ENCODE results near the gene GPN2. TPM values are rescaled to one million over a fixed set of nuclear protein-coding genes. Genes with fewer than 3 reads are reported as not detected.

Gene GPN2
- polyA plus RNA-seq, 1 donor from 2014 or later: 20.2 TPM

DNA sequence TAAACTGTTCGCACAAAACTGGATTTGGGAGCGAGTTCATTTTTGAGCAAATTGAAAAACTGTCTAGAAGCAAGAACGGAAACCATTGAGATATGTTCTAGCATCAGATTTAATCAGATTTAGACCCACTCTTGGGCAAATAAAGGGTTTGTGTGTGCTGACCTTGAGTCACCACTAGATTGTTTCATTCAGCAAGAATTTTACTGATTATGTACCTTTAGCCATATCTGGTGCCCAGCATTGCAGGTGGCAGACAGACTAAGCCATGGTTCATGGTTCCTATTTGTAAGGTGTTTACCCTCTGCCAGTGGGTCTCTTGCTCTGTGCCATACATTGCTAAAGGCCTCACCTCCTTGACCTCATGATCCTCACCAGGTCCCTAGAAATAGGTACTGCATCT lies 32.8 kb upstream of the GPN2 start:
- H3K9ac ChIP-seq (ENCODE audit: low read length): no peak overlapping the region
- no peaks in the 10 kb centered on the region for H3K27me3 ChIP-seq (ENCODE audit: insufficient read depth, low read depth, low read length)
- no peaks in the 10 kb centered on the region for H4K20me1 ChIP-seq (ENCODE audit: insufficient read depth)
- peak overlapping the region; percentile 65 for H3K4me2 ChIP-seq (ENCODE audit: low read length)
- H2AFZ ChIP-seq (ENCODE audit: low read depth, low read length): no peak overlapping the region
- peak overlapping the region; percentile 80 for H3K4me3 ChIP-seq (ENCODE audit: low read length)
- H3K9me2 ChIP-seq (ENCODE audit: insufficient read depth, low read length): no peaks in the 10 kb centered on the region
- no peaks in the 10 kb centered on the region for H3K9me3 ChIP-seq (ENCODE audit: low read length)
- no peak overlapping the region for H3K27ac ChIP-seq (ENCODE audit: low read length)
- H3K36me3 ChIP-seq (ENCODE audit: insufficient read depth, low read length): no peaks in the 10 kb centered on the region
- H3F3A ChIP-seq (ENCODE audit: insufficient read depth, low read length, poor library complexity, severe bottlenecking): no peaks in the 10 kb centered on the region
- H3K79me2 ChIP-seq (replicated peaks; ENCODE audit: insufficient read depth, low read length): peaks cover 16% of the 10 kb centered on the region
- no peak for TF ChIP-seq POLR2AphosphoS5 (IDR thresholded peaks at IDR 0.05)
- TF ChIP-seq RAD21 (conservative IDR thresholded peaks at IDR 0.05): no peak
- TF ChIP-seq SMC3 (conservative IDR thresholded peaks at IDR 0.05; ENCODE audit: poor library complexity): no peak
- TF ChIP-seq, protein P1, sequence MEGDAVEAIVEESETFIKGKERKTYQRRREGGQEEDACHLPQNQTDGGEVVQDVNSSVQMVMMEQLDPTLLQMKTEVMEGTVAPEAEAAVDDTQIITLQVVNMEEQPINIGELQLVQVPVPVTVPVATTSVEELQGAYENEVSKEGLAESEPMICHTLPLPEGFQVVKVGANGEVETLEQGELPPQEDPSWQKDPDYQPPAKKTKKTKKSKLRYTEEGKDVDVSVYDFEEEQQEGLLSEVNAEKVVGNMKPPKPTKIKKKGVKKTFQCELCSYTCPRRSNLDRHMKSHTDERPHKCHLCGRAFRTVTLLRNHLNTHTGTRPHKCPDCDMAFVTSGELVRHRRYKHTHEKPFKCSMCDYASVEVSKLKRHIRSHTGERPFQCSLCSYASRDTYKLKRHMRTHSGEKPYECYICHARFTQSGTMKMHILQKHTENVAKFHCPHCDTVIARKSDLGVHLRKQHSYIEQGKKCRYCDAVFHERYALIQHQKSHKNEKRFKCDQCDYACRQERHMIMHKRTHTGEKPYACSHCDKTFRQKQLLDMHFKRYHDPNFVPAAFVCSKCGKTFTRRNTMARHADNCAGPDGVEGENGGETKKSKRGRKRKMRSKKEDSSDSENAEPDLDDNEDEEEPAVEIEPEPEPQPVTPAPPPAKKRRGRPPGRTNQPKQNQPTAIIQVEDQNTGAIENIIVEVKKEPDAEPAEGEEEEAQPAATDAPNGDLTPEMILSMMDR (IDR thresholded peaks at IDR 0.05; ENCODE audit: poor library complexity, severe bottlenecking): no peak
- TF ChIP-seq, protein P2, sequence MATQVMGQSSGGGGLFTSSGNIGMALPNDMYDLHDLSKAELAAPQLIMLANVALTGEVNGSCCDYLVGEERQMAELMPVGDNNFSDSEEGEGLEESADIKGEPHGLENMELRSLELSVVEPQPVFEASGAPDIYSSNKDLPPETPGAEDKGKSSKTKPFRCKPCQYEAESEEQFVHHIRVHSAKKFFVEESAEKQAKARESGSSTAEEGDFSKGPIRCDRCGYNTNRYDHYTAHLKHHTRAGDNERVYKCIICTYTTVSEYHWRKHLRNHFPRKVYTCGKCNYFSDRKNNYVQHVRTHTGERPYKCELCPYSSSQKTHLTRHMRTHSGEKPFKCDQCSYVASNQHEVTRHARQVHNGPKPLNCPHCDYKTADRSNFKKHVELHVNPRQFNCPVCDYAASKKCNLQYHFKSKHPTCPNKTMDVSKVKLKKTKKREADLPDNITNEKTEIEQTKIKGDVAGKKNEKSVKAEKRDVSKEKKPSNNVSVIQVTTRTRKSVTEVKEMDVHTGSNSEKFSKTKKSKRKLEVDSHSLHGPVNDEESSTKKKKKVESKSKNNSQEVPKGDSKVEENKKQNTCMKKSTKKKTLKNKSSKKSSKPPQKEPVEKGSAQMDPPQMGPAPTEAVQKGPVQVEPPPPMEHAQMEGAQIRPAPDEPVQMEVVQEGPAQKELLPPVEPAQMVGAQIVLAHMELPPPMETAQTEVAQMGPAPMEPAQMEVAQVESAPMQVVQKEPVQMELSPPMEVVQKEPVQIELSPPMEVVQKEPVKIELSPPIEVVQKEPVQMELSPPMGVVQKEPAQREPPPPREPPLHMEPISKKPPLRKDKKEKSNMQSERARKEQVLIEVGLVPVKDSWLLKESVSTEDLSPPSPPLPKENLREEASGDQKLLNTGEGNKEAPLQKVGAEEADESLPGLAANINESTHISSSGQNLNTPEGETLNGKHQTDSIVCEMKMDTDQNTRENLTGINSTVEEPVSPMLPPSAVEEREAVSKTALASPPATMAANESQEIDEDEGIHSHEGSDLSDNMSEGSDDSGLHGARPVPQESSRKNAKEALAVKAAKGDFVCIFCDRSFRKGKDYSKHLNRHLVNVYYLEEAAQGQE (IDR thresholded peaks at IDR 0.05; ENCODE audit: borderline replicate concordance): no peak
- TF ChIP-seq EZH2 (IDR thresholded peaks at IDR 0.05; ENCODE audit: borderline replicate concordance, insufficient read depth, low read length, poor library complexity, severe bottlenecking): no peak
- TF ChIP-seq TAF1 (IDR thresholded peaks at IDR 0.05; ENCODE audit: low read depth): no peak
- no peak for TF ChIP-seq EP300 (conservative IDR thresholded peaks at IDR 0.05; ENCODE audit: poor library complexity, severe bottlenecking)
- TF ChIP-seq MXI1 (conservative IDR thresholded peaks at IDR 0.05; ENCODE audit: poor library complexity, severe bottlenecking): no peak

DNA sequence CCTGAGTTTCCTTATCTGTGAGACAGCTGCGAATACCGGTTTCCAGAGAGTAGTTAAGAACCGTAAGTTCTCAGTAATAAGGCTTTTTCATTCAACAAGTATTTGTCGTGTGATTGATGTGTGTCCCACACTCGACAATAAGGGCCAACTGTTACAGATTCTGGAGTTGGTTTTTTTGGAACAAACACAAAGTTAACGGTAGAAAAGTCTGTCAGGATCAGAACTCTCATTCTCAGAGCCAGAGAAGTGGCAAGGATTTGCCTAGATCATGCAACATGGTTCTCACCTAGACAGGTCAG lies 32.3 kb upstream of the GPN2 start:
- Histone ChIP-seq H2AFZ (ENCODE audit: low read depth, low read length) (no peak overlapping the region), H3K27ac (ENCODE audit: low read length) (no peak overlapping the region), H4K20me1 (ENCODE audit: insufficient read depth) (no peaks in the 10 kb centered on the region)

More for the DNA sequence above, 32.3 kb upstream of the GPN2 start:
- no peaks in the 10 kb centered on the region for H3F3A ChIP-seq (ENCODE audit: insufficient read depth, low read length, poor library complexity, severe bottlenecking)
- TF ChIP-seq EP300 (conservative IDR thresholded peaks at IDR 0.05; ENCODE audit: poor library complexity, severe bottlenecking) (no peak), TAF1 (IDR thresholded peaks at IDR 0.05; ENCODE audit: low read depth) (no peak), MXI1 (conservative IDR thresholded peaks at IDR 0.05; ENCODE audit: poor library complexity, severe bottlenecking) (no peak), RAD21 (conservative IDR thresholded peaks at IDR 0.05) (no peak), EZH2 (IDR thresholded peaks at IDR 0.05; ENCODE audit: borderline replicate concordance, insufficient read depth, low read length, poor library complexity, severe bottlenecking) (no peak)
- TF ChIP-seq, protein P2 (IDR thresholded peaks at IDR 0.05; ENCODE audit: borderline replicate concordance): no peak
- TF ChIP-seq, protein P1 (IDR thresholded peaks at IDR 0.05; ENCODE audit: poor library complexity, severe bottlenecking): no peak
- H3K27me3 ChIP-seq (ENCODE audit: insufficient read depth, low read depth, low read length): no peaks in the 10 kb centered on the region
- H3K9me3 ChIP-seq (ENCODE audit: low read length): no peaks in the 10 kb centered on the region
- no peaks in the 10 kb centered on the region for H3K9me2 ChIP-seq (ENCODE audit: insufficient read depth, low read length)
- no peaks in the 10 kb centered on the region for H3K36me3 ChIP-seq (ENCODE audit: insufficient read depth, low read length)
- H3K4me2 ChIP-seq (ENCODE audit: low read length): peak overlapping the region; percentile 65
- peak overlapping the region; percentile 77 for H3K9ac ChIP-seq (ENCODE audit: low read length)
- H3K79me2 ChIP-seq (replicated peaks; ENCODE audit: insufficient read depth, low read length): peaks cover 16% of the 10 kb centered on the region
- peak overlapping the region; percentile 80 for H3K4me3 ChIP-seq (ENCODE audit: low read length)
